PC-3 (cell line): ENCODE data around the gene CEP78. TPM values are rescaled to one million over a fixed set of nuclear protein-coding genes. Genes with fewer than 3 reads are reported as not detected.

Source experiments
- ATAC-seq: fragments of 200-7000 bp; cut with Tn5 transposase; 2 replicates; pipeline ENCODE4 v1.9.1; 2020; ENCODE audit warnings: mild to moderate bottlenecking, moderate library complexity
- BruUV-seq: library from RNA; stranded (reverse); fragments of 400-500 nt; replicated peaks from 2 replicates; lab custom pipeline; 2021; lab: Mats Ljungman, UMichigan
- CTCF ChIA-PET: fragments of 300-600 bp; sonication (Branson Sonifier 250); formaldehyde crosslinking; loops from one replicate; lab custom pipeline; 2022; ENCODE audit warnings: antibody characterized with exemption; lab: Charles Lee
- POLR2A ChIA-PET: fragments of 300-600 bp; sonication (Branson Sonifier 250); formaldehyde crosslinking; loops from one replicate; lab custom pipeline; 2022; ENCODE audit warnings: antibody characterized with exemption; ENCODE audit not compliant: unreplicated experiment; lab: Charles Lee
- DNase-seq: peaks from one replicate; pipeline ENCODE4 v3.0.0-alpha.2; 2015
- H2AFZ ChIP-seq: fragments of 300-600 bp; sonication (generic); 2 replicates; pipeline ENCODE4 v1.6.0; 2016; ENCODE audit warnings: antibody characterized with exemption, low read length
- H3F3A ChIP-seq: fragments of 300-600 bp; sonication (generic); one replicate; pipeline ENCODE4 v1.6.0; 2017; ENCODE audit warnings: antibody characterized with exemption, low read length, control low read depth, mild to moderate bottlenecking; ENCODE audit not compliant: unreplicated experiment
- H3K27ac ChIP-seq: fragments of 300-600 bp; sonication (generic); 2 replicates; pipeline ENCODE4 v1.5.1; 2016; ENCODE audit warnings: mild to moderate bottlenecking, low read length
- H3K27me3 ChIP-seq: fragments of 300-600 bp; sonication (generic); 2 replicates; pipeline ENCODE4 v1.6.1; 2016; ENCODE audit warnings: low read length, mixed read lengths
- H3K36me3 ChIP-seq: fragments of 300-600 bp; sonication (generic); 2 replicates; pipeline ENCODE4 v1.6.1; 2016; ENCODE audit warnings: low read depth, mixed run types, low read length, mixed read lengths
- H3K4me1 ChIP-seq: fragments of 300-600 bp; sonication (generic); 2 replicates; pipeline ENCODE4 v1.5.1; 2016; ENCODE audit warnings: low read length; ENCODE audit not compliant: insufficient read depth
- H3K4me2 ChIP-seq: fragments of 300-600 bp; sonication (generic); 2 replicates; pipeline ENCODE4 v1.6.0; 2016; ENCODE audit warnings: low read length
- H3K4me3 ChIP-seq: fragments of 300-600 bp; sonication (generic); 2 replicates; pipeline ENCODE4 v1.5.1; 2016; ENCODE audit warnings: mild to moderate bottlenecking, low read length, mixed read lengths
- H3K79me2 ChIP-seq: fragments of 300-600 bp; sonication (generic); 2 replicates; pipeline ENCODE4 v1.6.1; 2017; ENCODE audit warnings: low read length, mixed read lengths
- H3K9ac ChIP-seq: fragments of 300-600 bp; sonication (generic); 2 replicates; pipeline ENCODE4 v1.6.0; 2016; ENCODE audit warnings: mild to moderate bottlenecking, low read length
- H3K9me2 ChIP-seq: fragments of 300-600 bp; sonication (generic); replicated peaks from 2 replicates; pipeline ENCODE4 v1.6.1; 2016; ENCODE audit warnings: mixed run types, low read length, mixed read lengths
- H3K9me3 ChIP-seq: fragments of 300-600 bp; sonication (generic); 2 replicates; pipeline ENCODE4 v1.6.1; 2016; ENCODE audit warnings: low read length, mixed read lengths
- H4K20me1 ChIP-seq: fragments of 300-600 bp; sonication (generic); 2 replicates; pipeline ENCODE4 v1.6.1; 2016; ENCODE audit warnings: low read length, mixed read lengths
- EZH2 ChIP-seq: fragments of 300-600 bp; sonication (generic); IDR thresholded peaks from one replicate; pipeline ENCODE4 v1.6.1; 2017; ENCODE audit warnings: antibody characterized with exemption, mild to moderate bottlenecking, low read length; ENCODE audit not compliant: unreplicated experiment
- EZH2phosphoT487 ChIP-seq: fragments of 300-600 bp; sonication (generic); IDR thresholded peaks from 2 replicates; pipeline ENCODE4 v1.6.1; 2018; ENCODE audit warnings: mild to moderate bottlenecking, antibody characterized with exemption, low read length, borderline replicate concordance
- intact Hi-C: fragments of 100-400 bp; cut with micrococcal nuclease; formaldehyde crosslinking; loops from 2 replicates; pipeline ENCODE4 v1.9.0; 2023
- total RNA-seq: library from RNA; depleted of rRNA; stranded (reverse); fragments of >200 nt; gene quantifications from 2 replicates; pipeline ENCODE4 v1.2.3, GENCODE V29; 2014
- TF ChIP-seq, protein P1 (sequence below): fragments of 300-600 bp; sonication (generic); conservative IDR thresholded peaks from 2 replicates; pipeline ENCODE4 v1.5.1; 2017; ENCODE audit warnings: antibody characterized with exemption, low read depth, mild to moderate bottlenecking, low read length

CEP78 gene
- total RNA-seq, 1 experiment from 2014 or later, result 52.5 TPM

DNA sequence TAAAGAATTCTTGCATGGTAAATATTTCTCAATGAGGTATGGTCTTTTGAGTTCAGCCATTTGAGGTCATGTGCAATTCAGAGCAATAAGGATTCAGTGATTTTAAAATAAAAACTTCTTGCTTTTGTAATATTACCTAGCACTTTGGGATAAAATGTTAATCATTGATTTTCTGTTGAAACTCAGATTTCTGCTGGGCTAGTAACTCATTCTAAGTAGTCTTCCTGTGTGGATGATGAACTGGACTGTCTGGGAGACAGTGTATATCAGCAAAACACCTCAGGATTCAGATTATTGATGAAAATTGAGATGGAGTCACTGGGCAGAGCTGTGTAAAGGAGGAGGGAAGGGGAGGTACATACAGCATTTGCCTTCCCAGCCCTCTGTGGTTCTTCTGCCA, 50.2 kb downstream of the CEP78 start:
- POLR2A ChIA-PET, result no interaction called here

DNA sequence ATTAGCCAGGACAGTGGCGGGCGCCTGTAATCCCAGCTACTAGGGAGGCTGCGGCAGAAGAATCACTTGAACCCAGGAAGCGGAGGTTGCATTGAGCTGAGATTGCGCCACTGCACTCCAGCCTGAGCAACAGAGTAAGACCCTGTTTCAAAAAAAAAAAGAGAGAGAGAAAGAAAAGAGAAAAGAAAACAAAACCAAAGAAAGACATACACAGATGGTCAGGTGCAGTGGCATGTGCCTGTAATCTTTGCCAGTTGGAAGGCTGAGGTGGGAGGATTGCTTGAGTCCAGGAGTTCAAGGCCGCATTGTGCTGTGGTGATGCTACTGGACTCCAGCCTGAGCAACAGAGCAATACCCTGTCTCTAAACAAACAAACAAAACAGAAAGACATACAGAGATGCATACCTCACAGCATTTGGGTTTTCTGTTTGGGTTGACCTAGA, 51.1 kb downstream of the CEP78 start:
- no peaks in the 10 kb centered on the region for H3F3A ChIP-seq
- no peaks in the 10 kb centered on the region for H3K79me2 ChIP-seq
- intact Hi-C loops, result no loop called here
- H3K4me2 ChIP-seq, result no peak overlapping the region
- ATAC-seq, result no peak
- BruUV-seq, result no TSS peak
- H2AFZ ChIP-seq, result no peak overlapping the region
- H3K27me3 ChIP-seq, result no peaks in the 10 kb centered on the region
- H4K20me1 ChIP-seq, result no peaks in the 10 kb centered on the region
- no peaks in the 10 kb centered on the region for H3K9me3 ChIP-seq
- no peak for DNase-seq
- CTCF ChIA-PET, result no interaction called here
- H3K36me3 ChIP-seq, result no peaks in the 10 kb centered on the region
- H3K27ac ChIP-seq, result no peak overlapping the region
- H3K4me3 ChIP-seq, result no peak overlapping the region
- POLR2A ChIA-PET, result no interaction called here
- no peaks in the 10 kb centered on the region for H3K9me2 ChIP-seq
- H3K9ac ChIP-seq, result no peak overlapping the region
- TF ChIP-seq, protein P1, sequence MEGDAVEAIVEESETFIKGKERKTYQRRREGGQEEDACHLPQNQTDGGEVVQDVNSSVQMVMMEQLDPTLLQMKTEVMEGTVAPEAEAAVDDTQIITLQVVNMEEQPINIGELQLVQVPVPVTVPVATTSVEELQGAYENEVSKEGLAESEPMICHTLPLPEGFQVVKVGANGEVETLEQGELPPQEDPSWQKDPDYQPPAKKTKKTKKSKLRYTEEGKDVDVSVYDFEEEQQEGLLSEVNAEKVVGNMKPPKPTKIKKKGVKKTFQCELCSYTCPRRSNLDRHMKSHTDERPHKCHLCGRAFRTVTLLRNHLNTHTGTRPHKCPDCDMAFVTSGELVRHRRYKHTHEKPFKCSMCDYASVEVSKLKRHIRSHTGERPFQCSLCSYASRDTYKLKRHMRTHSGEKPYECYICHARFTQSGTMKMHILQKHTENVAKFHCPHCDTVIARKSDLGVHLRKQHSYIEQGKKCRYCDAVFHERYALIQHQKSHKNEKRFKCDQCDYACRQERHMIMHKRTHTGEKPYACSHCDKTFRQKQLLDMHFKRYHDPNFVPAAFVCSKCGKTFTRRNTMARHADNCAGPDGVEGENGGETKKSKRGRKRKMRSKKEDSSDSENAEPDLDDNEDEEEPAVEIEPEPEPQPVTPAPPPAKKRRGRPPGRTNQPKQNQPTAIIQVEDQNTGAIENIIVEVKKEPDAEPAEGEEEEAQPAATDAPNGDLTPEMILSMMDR, result no peak
- TF ChIP-seq EZH2phosphoT487 (no peak), EZH2 (no peak)
- no peaks in the 10 kb centered on the region for H3K4me1 ChIP-seq

More for the DNA sequence above, 50.2 kb downstream of the CEP78 start:
- no peak for DNase-seq
- no peak overlapping the region for H3K27ac ChIP-seq
- CTCF ChIA-PET, result no interaction called here
- no peaks in the 10 kb centered on the region for H3K9me3 ChIP-seq
- H3F3A ChIP-seq, result no peaks in the 10 kb centered on the region
- H3K4me1 ChIP-seq, result no peaks in the 10 kb centered on the region
- no peak overlapping the region for H3K4me2 ChIP-seq
- no peaks in the 10 kb centered on the region for H3K27me3 ChIP-seq
- H3K9me2 ChIP-seq, result no peaks in the 10 kb centered on the region
- no peak overlapping the region for H3K9ac ChIP-seq
- H3K36me3 ChIP-seq, result no peaks in the 10 kb centered on the region
- no peak for ATAC-seq
- no TSS peak for BruUV-seq
- H2AFZ ChIP-seq, result no peak overlapping the region
- H4K20me1 ChIP-seq, result no peaks in the 10 kb centered on the region
- intact Hi-C loops, result no loop called here
- TF ChIP-seq, protein P1, result no peak
- no peak for TF ChIP-seq EZH2phosphoT487
- TF ChIP-seq EZH2, result no peak
- no peak overlapping the region for H3K4me3 ChIP-seq
- no peaks in the 10 kb centered on the region for H3K79me2 ChIP-seq

DNA sequence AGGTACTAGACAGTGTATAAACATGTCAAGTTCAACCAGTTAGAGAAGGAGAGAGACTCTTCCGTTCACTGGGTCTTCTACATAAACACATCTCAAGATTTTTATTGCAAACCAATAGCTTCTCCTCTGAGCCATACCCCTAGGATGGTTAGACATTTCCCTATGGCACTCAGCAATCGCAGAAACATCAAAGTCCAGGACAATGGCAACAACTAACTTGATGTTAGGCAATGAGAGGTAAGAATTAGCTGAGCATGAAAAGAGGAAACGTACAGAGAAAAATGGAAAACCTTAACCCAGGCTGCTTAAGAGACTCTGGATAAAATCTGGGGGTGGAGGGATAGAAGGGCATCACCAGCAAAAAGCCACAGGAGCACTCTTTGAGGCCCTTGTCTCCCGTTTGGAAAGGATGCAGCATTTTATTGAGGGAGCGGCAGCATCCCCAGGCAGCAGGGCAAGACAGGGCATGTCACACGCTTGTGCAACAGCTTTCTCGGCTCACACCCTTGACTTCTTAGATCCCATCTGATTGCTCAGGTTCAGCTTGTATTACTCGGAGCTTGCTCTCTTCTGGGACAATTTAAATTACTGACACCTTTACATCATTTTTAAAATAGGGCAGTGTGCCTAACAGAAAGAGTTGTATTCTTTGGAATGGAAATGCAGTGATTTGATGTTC, 52.5 kb downstream of the CEP78 start:
- BruUV-seq, result no TSS peak
- no peaks in the 10 kb centered on the region for H3K27me3 ChIP-seq
- no peaks in the 10 kb centered on the region for H3K79me2 ChIP-seq
- no peak overlapping the region for H3K9ac ChIP-seq
- TF ChIP-seq, protein P1, result no peak
- TF ChIP-seq EZH2phosphoT487, result no peak
- TF ChIP-seq EZH2, result no peak
- H2AFZ ChIP-seq, result no peak overlapping the region
- no peaks in the 10 kb centered on the region for H4K20me1 ChIP-seq
- ChIA-PET CTCF (no interaction called here), POLR2A (no interaction called here)
- H3K9me3 ChIP-seq, result no peaks in the 10 kb centered on the region
- DNase-seq (no peak), ATAC-seq (no peak)
- H3K4me2 ChIP-seq, result no peak overlapping the region
- H3K9me2 ChIP-seq, result no peaks in the 10 kb centered on the region
- no peaks in the 10 kb centered on the region for H3K4me1 ChIP-seq
- intact Hi-C loops, result no loop called here
- no peaks in the 10 kb centered on the region for H3F3A ChIP-seq
- H3K27ac ChIP-seq, result no peak overlapping the region
- no peaks in the 10 kb centered on the region for H3K36me3 ChIP-seq
- no peak overlapping the region for H3K4me3 ChIP-seq
